ENCODE data around the gene CHMP2B. TPM values are rescaled to one million over a fixed set of nuclear protein-coding genes. Genes with fewer than 3 reads are reported as not detected.

CHMP2B gene
- total RNA-seq, 1 experiment from 2014 or later: 54.3 TPM

- intact Hi-C loops (cut with micrococcal nuclease): loop anchor here (10.0 kb wide), 1 partner anchor 75 kb away; no protein-coding TSS in a partner anchor
- no peak overlapping the region for H3K27ac ChIP-seq (ENCODE audit: low read depth, low read length)
- H2AFZ ChIP-seq (ENCODE audit: low read depth, low read length, poor library complexity, severe bottlenecking): no peak overlapping the region
- H3K4me2 ChIP-seq (ENCODE audit: low read length): no peak overlapping the region
- no peaks in the 10 kb centered on the region for H3K27me3 ChIP-seq (ENCODE audit: insufficient read depth, low read length)
- DNase-seq (ENCODE audit: low read depth, low spot score) (no peak), ATAC-seq (no peak)
- BruUV-seq (replicated peaks): no TSS peak
- ChIA-PET RAD21 (ENCODE audit: low non-redundant PET in 1 of 2, low total read pairs in 2 of 2, uncharacterized antibody in 2 of 2, unreplicated experiment in 2 of 2) (no interaction called here), CTCF (no interaction called here), POLR2A (no interaction called here)
- H3K36me3 ChIP-seq (ENCODE audit: control insufficient read depth in 1 of 2, insufficient read depth in 2 of 2, low read length in 2 of 2): no peaks in the 10 kb centered on the region
- no peaks in the 10 kb centered on the region for H3K9me3 ChIP-seq (ENCODE audit: control insufficient read depth in 1 of 2, insufficient read depth in 1 of 2, low read depth in 1 of 2, low read length in 2 of 2)
- no peak for TF ChIP-seq ZBTB33 (IDR thresholded peaks at IDR 0.05; ENCODE audit: extremely low read depth, insufficient replicate concordance, low read length)
- TF ChIP-seq EZH2phosphoT487 (IDR thresholded peaks at IDR 0.05; ENCODE audit: borderline replicate concordance): no peak
- TF ChIP-seq SIN3A (IDR thresholded peaks at IDR 0.05; ENCODE audit: low read depth): no peak
- TF ChIP-seq, protein P1, sequence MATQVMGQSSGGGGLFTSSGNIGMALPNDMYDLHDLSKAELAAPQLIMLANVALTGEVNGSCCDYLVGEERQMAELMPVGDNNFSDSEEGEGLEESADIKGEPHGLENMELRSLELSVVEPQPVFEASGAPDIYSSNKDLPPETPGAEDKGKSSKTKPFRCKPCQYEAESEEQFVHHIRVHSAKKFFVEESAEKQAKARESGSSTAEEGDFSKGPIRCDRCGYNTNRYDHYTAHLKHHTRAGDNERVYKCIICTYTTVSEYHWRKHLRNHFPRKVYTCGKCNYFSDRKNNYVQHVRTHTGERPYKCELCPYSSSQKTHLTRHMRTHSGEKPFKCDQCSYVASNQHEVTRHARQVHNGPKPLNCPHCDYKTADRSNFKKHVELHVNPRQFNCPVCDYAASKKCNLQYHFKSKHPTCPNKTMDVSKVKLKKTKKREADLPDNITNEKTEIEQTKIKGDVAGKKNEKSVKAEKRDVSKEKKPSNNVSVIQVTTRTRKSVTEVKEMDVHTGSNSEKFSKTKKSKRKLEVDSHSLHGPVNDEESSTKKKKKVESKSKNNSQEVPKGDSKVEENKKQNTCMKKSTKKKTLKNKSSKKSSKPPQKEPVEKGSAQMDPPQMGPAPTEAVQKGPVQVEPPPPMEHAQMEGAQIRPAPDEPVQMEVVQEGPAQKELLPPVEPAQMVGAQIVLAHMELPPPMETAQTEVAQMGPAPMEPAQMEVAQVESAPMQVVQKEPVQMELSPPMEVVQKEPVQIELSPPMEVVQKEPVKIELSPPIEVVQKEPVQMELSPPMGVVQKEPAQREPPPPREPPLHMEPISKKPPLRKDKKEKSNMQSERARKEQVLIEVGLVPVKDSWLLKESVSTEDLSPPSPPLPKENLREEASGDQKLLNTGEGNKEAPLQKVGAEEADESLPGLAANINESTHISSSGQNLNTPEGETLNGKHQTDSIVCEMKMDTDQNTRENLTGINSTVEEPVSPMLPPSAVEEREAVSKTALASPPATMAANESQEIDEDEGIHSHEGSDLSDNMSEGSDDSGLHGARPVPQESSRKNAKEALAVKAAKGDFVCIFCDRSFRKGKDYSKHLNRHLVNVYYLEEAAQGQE (IDR thresholded peaks at IDR 0.05; ENCODE audit: low read depth): no peak
- TF ChIP-seq CTCF (IDR thresholded peaks at IDR 0.05 in 2 of 3, conservative IDR thresholded peaks at IDR 0.05 in 1 of 3; ENCODE audit: borderline replicate concordance in 1 of 3, insufficient read depth in 1 of 3, low read depth in 2 of 3, low read length in 2 of 3): no peak
- TF ChIP-seq ZFX (IDR thresholded peaks at IDR 0.05): no peak
- TF ChIP-seq CBX3 (IDR thresholded peaks at IDR 0.05; ENCODE audit: low read depth): no peak
- no peak for TF ChIP-seq CEBPB (IDR thresholded peaks at IDR 0.05; ENCODE audit: low read depth)
- TF ChIP-seq, protein P2, sequence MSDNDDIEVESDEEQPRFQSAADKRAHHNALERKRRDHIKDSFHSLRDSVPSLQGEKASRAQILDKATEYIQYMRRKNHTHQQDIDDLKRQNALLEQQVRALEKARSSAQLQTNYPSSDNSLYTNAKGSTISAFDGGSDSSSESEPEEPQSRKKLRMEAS (IDR thresholded peaks at IDR 0.05): no peak
- no peak for TF ChIP-seq POLR2AphosphoS5 (IDR thresholded peaks at IDR 0.05; ENCODE audit: low read depth, low read length)
- no peak for TF ChIP-seq YY1 (IDR thresholded peaks at IDR 0.05; ENCODE audit: extremely low read depth, insufficient replicate concordance, low read depth, low read length)
- no peak for TF ChIP-seq EGR1 (IDR thresholded peaks at IDR 0.05; ENCODE audit: low read depth)
- TF ChIP-seq ZNF274 (IDR thresholded peaks at IDR 0.05; ENCODE audit: low read depth, low read length): no peak
- no peak for TF ChIP-seq TCF7L2 (IDR thresholded peaks at IDR 0.05; ENCODE audit: borderline replicate concordance, extremely low read depth, insufficient read depth, insufficient read length)
- no peak for TF ChIP-seq SP1 (IDR thresholded peaks at IDR 0.05; ENCODE audit: low read depth)
- TF ChIP-seq RAD21 (IDR thresholded peaks at IDR 0.05; ENCODE audit: low read depth): no peak
- no peak for TF ChIP-seq FOSL1 (IDR thresholded peaks at IDR 0.05; ENCODE audit: low read depth)
- no peak for TF ChIP-seq SRF (IDR thresholded peaks at IDR 0.05; ENCODE audit: low read depth)
- H3K79me2 ChIP-seq (ENCODE audit: insufficient read depth, low read length): no peaks in the 10 kb centered on the region
- no peaks in the 10 kb centered on the region for H3K4me1 ChIP-seq (ENCODE audit: control insufficient read depth in 1 of 2, insufficient read depth in 2 of 2, low read length in 2 of 2)
- H3K9ac ChIP-seq (ENCODE audit: low read length): no peak overlapping the region
- no peaks in the 10 kb centered on the region for H4K20me1 ChIP-seq (ENCODE audit: insufficient read depth)
- no peak overlapping the region for H3K4me3 ChIP-seq (replicated peaks in 1 of 2; ENCODE audit: low read depth in 1 of 2, low read length in 2 of 2)
- H3K9me2 ChIP-seq (ENCODE audit: insufficient read depth): no peaks in the 10 kb centered on the region
Measured at GRCh38 chr3:87179642-87180041, 47.5 kb upstream of the CHMP2B start.

Measured in HCT116 (cell line).